HG03135 (cell line): Measurements from ENCODE around the gene TMEM132D.

ENCODE experiments used
- ATAC-seq: cut with Tn5 transposase; IDR thresholded peaks from one replicate; pipeline ENCODE4 v1.9.1; 2021; ENCODE audit warnings: mild to moderate bottlenecking, moderate library complexity; ENCODE audit not compliant: unreplicated experiment

Gene TMEM132D

GRCh38 chr12:129827102-129827865 lies 76.5 kb downstream of the TMEM132D start:
- ATAC-seq, result no peak

GRCh38 chr12:129826273-129826672 lies 77.6 kb downstream of the TMEM132D start:
- ATAC-seq, result no peak

- no peak for ATAC-seq
Observed at GRCh38 chr12:129825316-129825715, 78.5 kb downstream of the TMEM132D start.

- no peak for ATAC-seq
Observed at GRCh38 chr12:129821964-129822363, 81.9 kb downstream of the TMEM132D start.

- ATAC-seq, result no peak
Observed at GRCh38 chr12:129819391-129819790, 84.4 kb downstream of the TMEM132D start.

- ATAC-seq, result no peak
Observed at GRCh38 chr12:129815846-129816245, 88.0 kb downstream of the TMEM132D start.

- ATAC-seq, result no peak
Observed at GRCh38 chr12:129811963-129812362, 91.9 kb downstream of the TMEM132D start.

- ATAC-seq, result no peak
Observed at GRCh38 chr12:129807136-129807535, 96.7 kb downstream of the TMEM132D start.

GRCh38 chr12:129791396-129791795 lies 112.4 kb downstream of the TMEM132D start:
- ATAC-seq, result no peak

GRCh38 chr12:129790930-129791329 lies 112.9 kb downstream of the TMEM132D start:
- no peak for ATAC-seq

- ATAC-seq, result no peak
Observed at GRCh38 chr12:129790331-129790730, 113.5 kb downstream of the TMEM132D start.

- no peak for ATAC-seq
Observed at GRCh38 chr12:129789921-129790320, 113.9 kb downstream of the TMEM132D start.

- ATAC-seq, result no peak
Observed at GRCh38 chr12:129788506-129789084, 115.2 kb downstream of the TMEM132D start.

GRCh38 chr12:129779989-129780388 lies 123.8 kb downstream of the TMEM132D start:
- ATAC-seq, result no peak

GRCh38 chr12:129779033-129779432 lies 124.8 kb downstream of the TMEM132D start:
- ATAC-seq, result no peak

- ATAC-seq, result no peak
Observed at GRCh38 chr12:129776977-129777667, 126.7 kb downstream of the TMEM132D start.

GRCh38 chr12:129772501-129773493 lies 131.0 kb downstream of the TMEM132D start:
- no peak for ATAC-seq

GRCh38 chr12:129771238-129771637 lies 132.6 kb downstream of the TMEM132D start:
- no peak for ATAC-seq

- no peak for ATAC-seq
Observed at GRCh38 chr12:129765719-129766118, 138.1 kb downstream of the TMEM132D start.

GRCh38 chr12:129762436-129762835 lies 141.4 kb downstream of the TMEM132D start:
- ATAC-seq, result no peak

GRCh38 chr12:129753586-129753985 lies 150.2 kb downstream of the TMEM132D start:
- ATAC-seq, result no peak
